PC-3 (cell line): ENCODE data around the gene ABCC10.

ENCODE experiments used
- CTCF ChIP-seq: fragments of 300-600 bp; sonication (generic); conservative IDR thresholded peaks from 2 replicates; pipeline ENCODE4 v1.5.1; 2017; ENCODE audit warnings: antibody characterized with exemption, low read depth, mild to moderate bottlenecking, low read length
- EZH2 ChIP-seq: fragments of 300-600 bp; sonication (generic); IDR thresholded peaks from one replicate; pipeline ENCODE4 v1.6.1; 2017; ENCODE audit warnings: antibody characterized with exemption, mild to moderate bottlenecking, low read length; ENCODE audit not compliant: unreplicated experiment
- EZH2phosphoT487 ChIP-seq: fragments of 300-600 bp; sonication (generic); IDR thresholded peaks from 2 replicates; pipeline ENCODE4 v1.6.1; 2018; ENCODE audit warnings: mild to moderate bottlenecking, antibody characterized with exemption, low read length, borderline replicate concordance

- TF ChIP-seq CTCF (no peak), EZH2 (no peak), EZH2phosphoT487 (no peak)
Observed at GRCh38 chr6:43444582-43444981, 17.2 kb downstream of the ABCC10 start.
